Measurements from ENCODE around the gene DAW1.
"Not testable (repeated sequence)": the region's sequence is repeated elsewhere in the genome, so short reads cannot be mapped to it uniquely, and the experiment has no call there.

Gene DAW1
- total RNA-seq, result 0 reads per million in 2 donors

GRCh38 chr2:227871375-227871791, at the start of gene DAW1:
DAW1 (plus strand) TSS chr2:227871631; CDS start chr2:227871690, 59 bp downstream.
- no peak for DNase-seq

- no peak for DNase-seq
These were observed 48.9 kb upstream of the DAW1 start for GRCh38 chr2:227822416-227823003.

- no peak for DNase-seq
These were observed 47.5 kb upstream of the DAW1 start for GRCh38 chr2:227823922-227824321.

- no peak for DNase-seq
These were observed 46.7 kb upstream of the DAW1 start for GRCh38 chr2:227824711-227825110.

GRCh38 chr2:227826019-227826521, 45.4 kb upstream of the DAW1 start:
- DNase-seq, result no peak

GRCh38 chr2:227826563-227826962, 44.9 kb upstream of the DAW1 start:
- DNase-seq, result no peak

GRCh38 chr2:227827143-227827542, 44.3 kb upstream of the DAW1 start:
- no peak for DNase-seq

- no peak for DNase-seq
These were observed 42.9 kb upstream of the DAW1 start for GRCh38 chr2:227828477-227828912.

- no peak for DNase-seq
These were observed 42.1 kb upstream of the DAW1 start for GRCh38 chr2:227829337-227829736.

- no peak for DNase-seq
These were observed 37.0 kb upstream of the DAW1 start for GRCh38 chr2:227834423-227834822.

- no peak for DNase-seq
These were observed 36.3 kb upstream of the DAW1 start for GRCh38 chr2:227834916-227835650.

GRCh38 chr2:227839339-227840129, 31.9 kb upstream of the DAW1 start:
- DNase-seq, result not testable (repeated sequence)

GRCh38 chr2:227846831-227847230, 24.6 kb upstream of the DAW1 start:
- no peak for DNase-seq

- DNase-seq, result no peak
These were observed 23.3 kb upstream of the DAW1 start for GRCh38 chr2:227848146-227848545.

GRCh38 chr2:227848586-227848985, 22.8 kb upstream of the DAW1 start:
- DNase-seq, result no peak

GRCh38 chr2:227849906-227850305, 21.5 kb upstream of the DAW1 start:
- DNase-seq, result no peak

- DNase-seq, result no peak
These were observed 18.2 kb upstream of the DAW1 start for GRCh38 chr2:227853204-227853629.

GRCh38 chr2:227853765-227854271, 17.6 kb upstream of the DAW1 start:
- no peak for DNase-seq

GRCh38 chr2:227855440-227855839, 16.0 kb upstream of the DAW1 start:
- no peak for DNase-seq

- DNase-seq, result no peak
These were observed 14.7 kb upstream of the DAW1 start for GRCh38 chr2:227856697-227857096.

- no peak for DNase-seq
These were observed 11.2 kb upstream of the DAW1 start for GRCh38 chr2:227860221-227860641.

- no peak for DNase-seq
These were observed 10.4 kb upstream of the DAW1 start for GRCh38 chr2:227861011-227861410.

GRCh38 chr2:227862227-227862740, 9.1 kb upstream of the DAW1 start:
- DNase-seq, result no peak

All from activated gamma-delta T cell (primary cell).